K562 (cell line): ENCODE measurements around the gene SLC22A16.

Experiments
- EGR1 ChIP-seq: fragments of 450-650 bp; conservative IDR thresholded peaks from 2 replicates; pipeline ENCODE4 v1.6.1; 2017; ENCODE audit warnings: mild to moderate bottlenecking
- HDGF ChIP-seq: fragments of 450-650 bp; IDR thresholded peaks from 2 replicates; pipeline ENCODE4 v1.6.1; 2016
- PTBP1 ChIP-seq: fragments of 200-400 bp; formaldehyde crosslinking; IDR thresholded peaks from 2 replicates; pipeline ENCODE4 v1.6.1; 2017; ENCODE audit warnings: low read depth, low read length
- TFE3 ChIP-seq: fragments of 450-650 bp; formaldehyde crosslinking; IDR thresholded peaks from 2 replicates; pipeline ENCODE4 v1.4.0; 2020; ENCODE audit warnings: mild to moderate bottlenecking, mixed read lengths
- ZNF354B ChIP-seq: fragments of 250-450 bp; sonication (Bioruptor Pico); IDR thresholded peaks from 2 replicates; pipeline ENCODE4 v1.4.0; 2020
- TF ChIP-seq, protein P1 (sequence below): sonication (generic); formaldehyde crosslinking; IDR thresholded peaks from 2 replicates; pipeline ENCODE4 v1.8.1; 2022; ENCODE audit warnings: missing genetic modification reagents

- no peak for TF ChIP-seq ZNF354B (CRISPR knock-in tag)
- no peak for TF ChIP-seq PTBP1
- TF ChIP-seq HDGF: no peak
- TF ChIP-seq TFE3 (CRISPR knock-in tag): no peak
- TF ChIP-seq, protein P1, sequence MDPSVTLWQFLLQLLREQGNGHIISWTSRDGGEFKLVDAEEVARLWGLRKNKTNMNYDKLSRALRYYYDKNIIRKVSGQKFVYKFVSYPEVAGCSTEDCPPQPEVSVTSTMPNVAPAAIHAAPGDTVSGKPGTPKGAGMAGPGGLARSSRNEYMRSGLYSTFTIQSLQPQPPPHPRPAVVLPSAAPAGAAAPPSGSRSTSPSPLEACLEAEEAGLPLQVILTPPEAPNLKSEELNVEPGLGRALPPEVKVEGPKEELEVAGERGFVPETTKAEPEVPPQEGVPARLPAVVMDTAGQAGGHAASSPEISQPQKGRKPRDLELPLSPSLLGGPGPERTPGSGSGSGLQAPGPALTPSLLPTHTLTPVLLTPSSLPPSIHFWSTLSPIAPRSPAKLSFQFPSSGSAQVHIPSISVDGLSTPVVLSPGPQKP: no peak
- TF ChIP-seq EGR1: no peak
Measured at GRCh38 chr6:110434961-110435602, 41.3 kb downstream of the SLC22A16 start.
